ENCODE results near the gene MUC5AC. TPM values are rescaled to one million over a fixed set of nuclear protein-coding genes. Genes with fewer than 3 reads are reported as not detected.

Gene MUC5AC
- total RNA-seq, 2 donors from 2014 or later: not detected

DNA sequence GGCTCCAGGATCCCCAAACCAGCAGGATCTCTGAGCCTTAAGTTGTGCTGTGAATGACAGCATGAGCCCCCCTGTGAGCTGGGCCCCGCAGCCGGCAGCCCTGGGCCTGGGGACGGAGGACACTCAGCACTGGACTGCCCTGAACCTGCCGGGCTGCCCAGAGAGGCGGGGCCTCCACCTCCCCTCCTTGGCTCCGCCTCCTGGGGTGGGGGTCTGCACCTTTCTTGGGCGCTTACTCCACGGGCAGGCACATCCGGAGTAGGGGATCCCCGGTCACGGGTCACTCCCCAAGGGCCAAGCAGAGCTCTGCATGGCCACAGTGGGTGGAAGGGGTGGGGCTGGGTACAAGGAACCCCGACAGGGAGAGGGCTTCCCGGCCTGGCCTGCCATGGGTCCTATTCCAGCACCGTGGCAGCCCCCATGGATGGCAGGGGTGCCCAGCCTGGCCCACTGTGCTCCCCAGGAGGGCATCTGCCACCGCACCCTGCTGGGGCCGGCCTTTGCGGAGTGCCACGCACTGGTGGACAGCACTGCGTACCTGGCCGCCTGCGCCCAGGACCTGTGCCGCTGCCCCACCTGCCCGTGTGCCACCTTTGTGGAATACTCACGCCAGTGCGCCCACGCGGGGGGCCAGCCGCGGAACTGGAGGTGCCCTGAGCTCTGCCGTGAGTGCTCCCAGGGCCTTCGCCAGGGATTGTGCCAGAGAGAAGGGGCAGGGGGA lies 70.5 kb downstream of the MUC5AC start:
- no peak overlapping the region for H3K4me3 ChIP-seq (ENCODE audit: low read length)
- H3K27me3 ChIP-seq (ENCODE audit: control insufficient read depth, insufficient read depth, low read length, poor library complexity, severe bottlenecking): no peaks in the 10 kb centered on the region
- no peak overlapping the region for H3K27ac ChIP-seq (ENCODE audit: low read depth, low read length)
- H3K36me3 Mint-ChIP-seq (ENCODE audit: low read depth): no peaks in the 10 kb centered on the region
- H3K36me3 ChIP-seq (ENCODE audit: control insufficient read depth, insufficient read depth, low read length): no peaks in the 10 kb centered on the region
- H3K27ac Mint-ChIP-seq: no peak overlapping the region
- DNase-seq: peak; percentile 50
- no peak overlapping the region for H3K4me3 Mint-ChIP-seq
- H3K4me1 ChIP-seq (ENCODE audit: control insufficient read depth, insufficient read depth, low read length): no peaks in the 10 kb centered on the region
- H3K9me3 ChIP-seq (ENCODE audit: control insufficient read depth, low read length): no peaks in the 10 kb centered on the region
- TF ChIP-seq, protein P1, sequence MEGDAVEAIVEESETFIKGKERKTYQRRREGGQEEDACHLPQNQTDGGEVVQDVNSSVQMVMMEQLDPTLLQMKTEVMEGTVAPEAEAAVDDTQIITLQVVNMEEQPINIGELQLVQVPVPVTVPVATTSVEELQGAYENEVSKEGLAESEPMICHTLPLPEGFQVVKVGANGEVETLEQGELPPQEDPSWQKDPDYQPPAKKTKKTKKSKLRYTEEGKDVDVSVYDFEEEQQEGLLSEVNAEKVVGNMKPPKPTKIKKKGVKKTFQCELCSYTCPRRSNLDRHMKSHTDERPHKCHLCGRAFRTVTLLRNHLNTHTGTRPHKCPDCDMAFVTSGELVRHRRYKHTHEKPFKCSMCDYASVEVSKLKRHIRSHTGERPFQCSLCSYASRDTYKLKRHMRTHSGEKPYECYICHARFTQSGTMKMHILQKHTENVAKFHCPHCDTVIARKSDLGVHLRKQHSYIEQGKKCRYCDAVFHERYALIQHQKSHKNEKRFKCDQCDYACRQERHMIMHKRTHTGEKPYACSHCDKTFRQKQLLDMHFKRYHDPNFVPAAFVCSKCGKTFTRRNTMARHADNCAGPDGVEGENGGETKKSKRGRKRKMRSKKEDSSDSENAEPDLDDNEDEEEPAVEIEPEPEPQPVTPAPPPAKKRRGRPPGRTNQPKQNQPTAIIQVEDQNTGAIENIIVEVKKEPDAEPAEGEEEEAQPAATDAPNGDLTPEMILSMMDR (conservative IDR thresholded peaks at IDR 0.05): no peak
- 91 to 96% methylated on average over 16 to 31 of the region's 31 CpGs for WGBS, 2 experiments (ENCODE audit: insufficient coverage in 1 of 2, insufficient read length in 1 of 2)
- H3K4me1 Mint-ChIP-seq: no peaks in the 10 kb centered on the region
- H3K9me3 Mint-ChIP-seq: no peaks in the 10 kb centered on the region
- no peak overlapping the region for H3K9ac ChIP-seq (ENCODE audit: extremely low read depth, low read length, poor library complexity, severe bottlenecking)
- no peaks in the 10 kb centered on the region for H3K27me3 Mint-ChIP-seq (ENCODE audit: insufficient read depth)

GRCh38 chr11:1228921-1229451 lies 71.2 kb downstream of the MUC5AC start:
- Mint-ChIP-seq H3K4me1 (no peaks in the 10 kb centered on the region), H3K27ac (no peak overlapping the region), H3K9me3 (no peaks in the 10 kb centered on the region), H3K27me3 (ENCODE audit: insufficient read depth) (no peaks in the 10 kb centered on the region), H3K4me3 (no peak overlapping the region), H3K36me3 (ENCODE audit: low read depth) (no peaks in the 10 kb centered on the region)
- Histone ChIP-seq H3K9me3 (ENCODE audit: control insufficient read depth, low read length) (no peaks in the 10 kb centered on the region), H3K36me3 (ENCODE audit: control insufficient read depth, insufficient read depth, low read length) (no peaks in the 10 kb centered on the region), H3K9ac (ENCODE audit: extremely low read depth, low read length, poor library complexity, severe bottlenecking) (no peak overlapping the region), H3K4me3 (ENCODE audit: low read length) (no peak overlapping the region), H3K27ac (ENCODE audit: low read depth, low read length) (no peak overlapping the region), H3K27me3 (ENCODE audit: control insufficient read depth, insufficient read depth, low read length, poor library complexity, severe bottlenecking) (no peaks in the 10 kb centered on the region), H3K4me1 (ENCODE audit: control insufficient read depth, insufficient read depth, low read length) (no peaks in the 10 kb centered on the region)
- peak; percentile 38 for DNase-seq
- TF ChIP-seq, protein P1 (conservative IDR thresholded peaks at IDR 0.05): no peak
- 90 to 98% methylated on average over 7 to 18 of the region's 18 CpGs for WGBS, 2 experiments (ENCODE audit: insufficient coverage in 1 of 2, insufficient read length in 1 of 2)

DNA sequence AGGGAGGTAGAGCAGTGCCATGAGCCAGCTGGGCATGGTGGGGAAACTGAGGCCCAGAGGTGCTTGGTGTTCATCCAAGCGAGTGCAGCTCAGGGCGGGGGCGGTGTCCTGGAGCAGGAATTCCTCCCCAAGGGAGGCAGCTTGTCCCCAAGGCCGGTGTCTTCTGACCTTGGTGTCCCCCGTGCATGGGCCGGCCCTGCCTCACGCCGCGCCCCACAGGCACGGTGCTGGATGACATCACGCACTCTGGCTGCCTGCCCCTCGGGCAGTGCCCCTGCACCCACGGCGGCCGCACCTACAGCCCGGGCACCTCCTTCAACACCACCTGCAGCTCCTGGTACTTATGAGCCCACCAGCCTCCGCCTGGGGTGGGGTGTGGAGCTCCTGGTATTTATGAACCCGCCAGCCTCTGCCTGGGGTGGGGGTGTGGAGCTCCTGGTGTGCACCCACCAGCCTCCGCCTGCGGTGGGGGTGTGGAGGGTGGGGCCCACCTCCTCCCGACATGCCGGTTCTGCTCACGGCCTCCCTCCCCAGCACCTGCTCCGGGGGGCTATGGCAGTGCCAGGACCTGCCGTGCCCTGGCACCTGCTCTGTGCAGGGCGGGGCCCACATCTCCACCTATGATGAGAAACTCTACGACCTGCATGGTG lies 71.8 kb downstream of the MUC5AC start:
- no peaks in the 10 kb centered on the region for H3K36me3 ChIP-seq (ENCODE audit: control insufficient read depth, insufficient read depth, low read length)
- H3K4me1 ChIP-seq (ENCODE audit: control insufficient read depth, insufficient read depth, low read length): no peaks in the 10 kb centered on the region
- TF ChIP-seq, protein P1 (conservative IDR thresholded peaks at IDR 0.05): no peak
- Mint-ChIP-seq H3K4me1 (no peaks in the 10 kb centered on the region), H3K27ac (no peak overlapping the region), H3K4me3 (no peak overlapping the region), H3K36me3 (ENCODE audit: low read depth) (no peaks in the 10 kb centered on the region), H3K9me3 (no peaks in the 10 kb centered on the region), H3K27me3 (ENCODE audit: insufficient read depth) (no peaks in the 10 kb centered on the region)
- no peaks in the 10 kb centered on the region for H3K9me3 ChIP-seq (ENCODE audit: control insufficient read depth, low read length)
- peak; percentile 25 for DNase-seq
- no peak overlapping the region for H3K27ac ChIP-seq (ENCODE audit: low read depth, low read length)
- WGBS, 2 experiments (ENCODE audit: insufficient coverage in 1 of 2, insufficient read length in 1 of 2): 88 to 89% methylated on average over 9 to 27 of the region's 27 CpGs
- H3K9ac ChIP-seq (ENCODE audit: extremely low read depth, low read length, poor library complexity, severe bottlenecking): no peak overlapping the region
- no peaks in the 10 kb centered on the region for H3K27me3 ChIP-seq (ENCODE audit: control insufficient read depth, insufficient read depth, low read length, poor library complexity, severe bottlenecking)
- H3K4me3 ChIP-seq (ENCODE audit: low read length): no peak overlapping the region
